ENCODE data around the gene CLUH. TPM values are rescaled to one million over a fixed set of nuclear protein-coding genes. Genes with fewer than 3 reads are reported as not detected.
"Not testable (repeated sequence)": the region's sequence is repeated elsewhere in the genome, so short reads cannot be mapped to it uniquely, and the experiment has no call there.

Gene CLUH
- total RNA-seq, 1 donor from 2014 or later = 53.6 TPM

- Histone ChIP-seq H3K4me1 (ENCODE audit: insufficient read depth, low read length) (peaks cover 7% of the 10 kb centered on the region), H3K9ac (ENCODE audit: low read length) (no peak overlapping the region), H3K4me2 (ENCODE audit: low read length) (no peak overlapping the region), H3K36me3 (ENCODE audit: insufficient read depth, low read length) (peaks cover 14% of the 10 kb centered on the region), H3K9me3 (ENCODE audit: insufficient read depth, low read depth, low read length) (no peaks in the 10 kb centered on the region), H3K79me2 (ENCODE audit: insufficient read depth, low read length) (peaks cover 96% of the 10 kb centered on the region), H3K27ac (ENCODE audit: low read depth, low read length) (no peak overlapping the region), H4K20me1 (ENCODE audit: insufficient read depth, low read length) (peaks cover 90% of the 10 kb centered on the region), H3K4me3 (ENCODE audit: insufficient read depth, low read depth, low read length) (no peak overlapping the region), H2AFZ (ENCODE audit: low read depth, low read length) (no peak overlapping the region), H3K27me3 (ENCODE audit: insufficient read depth, low read length) (no peaks in the 10 kb centered on the region)
- Mint-ChIP-seq H3K9me3 (ENCODE audit: unreplicated experiment) (peaks cover under 1% of the 10 kb centered on the region), H3K27me3 (ENCODE audit: low read depth, unreplicated experiment) (no peaks in the 10 kb centered on the region), H3K27ac (ENCODE audit: unreplicated experiment) (no peak overlapping the region), H3K4me3 (ENCODE audit: unreplicated experiment) (no peak overlapping the region), H3K36me3 (ENCODE audit: low read depth, unreplicated experiment) (peaks cover 19% of the 10 kb centered on the region), H3K4me1 (ENCODE audit: low read depth, unreplicated experiment) (peaks cover 12% of the 10 kb centered on the region)
- no peak for DNase-seq (ENCODE audit: low read depth)
- FAIRE-seq = no peak
- TF ChIP-seq CTCF (IDR thresholded peaks at IDR 0.05; ENCODE audit: insufficient read depth, low read depth, low read length) = no peak
Measured at GRCh38 chr17:2655546-2655945, 56.0 kb downstream of the CLUH start.

- not testable (repeated sequence) for H3K9me3 ChIP-seq (ENCODE audit: insufficient read depth, low read depth, low read length); H3K4me3 ChIP-seq (ENCODE audit: insufficient read depth, low read depth, low read length); DNase-seq (ENCODE audit: low read depth); H3K27me3 Mint-ChIP-seq (ENCODE audit: low read depth, unreplicated experiment); H3K9me3 Mint-ChIP-seq (ENCODE audit: unreplicated experiment); H3K4me1 Mint-ChIP-seq (ENCODE audit: low read depth, unreplicated experiment); H3K4me1 ChIP-seq (ENCODE audit: insufficient read depth, low read length); H3K9ac ChIP-seq (ENCODE audit: low read length); H3K27ac Mint-ChIP-seq (ENCODE audit: unreplicated experiment); H3K4me3 Mint-ChIP-seq (ENCODE audit: unreplicated experiment); FAIRE-seq; H2AFZ ChIP-seq (ENCODE audit: low read depth, low read length); H3K27me3 ChIP-seq (ENCODE audit: insufficient read depth, low read length); H3K27ac ChIP-seq (ENCODE audit: low read depth, low read length); H3K4me2 ChIP-seq (ENCODE audit: low read length)
- H3K36me3 Mint-ChIP-seq (ENCODE audit: low read depth, unreplicated experiment) = peaks cover 10% of the 10 kb centered on the region
- Histone ChIP-seq H3K79me2 (ENCODE audit: insufficient read depth, low read length) (peaks cover 93% of the 10 kb centered on the region), H3K36me3 (ENCODE audit: insufficient read depth, low read length) (peaks cover 14% of the 10 kb centered on the region), H4K20me1 (ENCODE audit: insufficient read depth, low read length) (peaks cover 88% of the 10 kb centered on the region)
Measured at GRCh38 chr17:2652911-2653310, 58.7 kb downstream of the CLUH start.

- Mint-ChIP-seq H3K36me3 (ENCODE audit: low read depth, unreplicated experiment) (peaks cover 13% of the 10 kb centered on the region), H3K27ac (ENCODE audit: unreplicated experiment) (no peak overlapping the region), H3K27me3 (ENCODE audit: low read depth, unreplicated experiment) (no peaks in the 10 kb centered on the region), H3K4me1 (ENCODE audit: low read depth, unreplicated experiment) (peaks cover 6% of the 10 kb centered on the region), H3K9me3 (ENCODE audit: unreplicated experiment) (no peaks in the 10 kb centered on the region), H3K4me3 (ENCODE audit: unreplicated experiment) (no peak overlapping the region)
- Histone ChIP-seq H3K27ac (ENCODE audit: low read depth, low read length) (no peak overlapping the region), H3K9ac (ENCODE audit: low read length) (no peak overlapping the region), H3K79me2 (ENCODE audit: insufficient read depth, low read length) (peaks cover 84% of the 10 kb centered on the region), H3K4me3 (ENCODE audit: insufficient read depth, low read depth, low read length) (no peak overlapping the region), H3K9me3 (ENCODE audit: insufficient read depth, low read depth, low read length) (no peaks in the 10 kb centered on the region), H2AFZ (ENCODE audit: low read depth, low read length) (no peak overlapping the region), H3K27me3 (ENCODE audit: insufficient read depth, low read length) (no peaks in the 10 kb centered on the region), H3K36me3 (ENCODE audit: insufficient read depth, low read length) (peaks cover 9% of the 10 kb centered on the region), H3K4me1 (ENCODE audit: insufficient read depth, low read length) (peaks cover 7% of the 10 kb centered on the region), H4K20me1 (ENCODE audit: insufficient read depth, low read length) (peaks cover 64% of the 10 kb centered on the region), H3K4me2 (ENCODE audit: low read length) (no peak overlapping the region)
- DNase-seq (ENCODE audit: low read depth) = no peak
- TF ChIP-seq EZH2 (IDR thresholded peaks at IDR 0.05; ENCODE audit: insufficient read depth, low read length) = no peak
- no peak for TF ChIP-seq CTCF (IDR thresholded peaks at IDR 0.05; ENCODE audit: insufficient read depth, low read depth, low read length)
- FAIRE-seq = no peak
Measured at GRCh38 chr17:2649191-2649590, 62.4 kb downstream of the CLUH start.

All from astrocyte (in vitro differentiated cells and primary cell).